ENCODE data around the gene SERINC5.

SERINC5 gene

DNA sequence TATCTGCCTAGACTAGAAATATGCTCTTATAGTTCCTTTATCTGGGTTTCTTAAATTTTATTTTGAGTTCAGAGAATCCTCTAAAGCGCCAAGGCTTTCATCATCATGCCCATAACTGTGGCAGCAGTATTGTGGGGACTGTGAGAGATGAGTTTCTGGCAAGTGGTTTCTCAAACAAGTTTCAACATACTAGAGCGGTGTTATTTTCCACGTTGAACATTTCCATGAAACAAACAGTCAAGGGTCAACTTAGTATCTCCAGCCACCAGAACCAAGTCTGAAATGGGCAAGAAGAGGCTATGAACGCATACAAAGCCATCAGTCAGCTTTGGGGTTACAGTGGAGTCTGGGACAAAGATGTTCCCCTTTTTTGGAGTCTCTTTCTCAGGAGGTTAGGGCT is 40.3 kb downstream of the SERINC5 start:
- in situ Hi-C loops (cut with MboI; ENCODE audit: low pct_unique_long_range_greater_than_20kb, low sequenced_read_pairs, unreplicated experiment): no loop called here
- TF ChIP-seq, protein P1, sequence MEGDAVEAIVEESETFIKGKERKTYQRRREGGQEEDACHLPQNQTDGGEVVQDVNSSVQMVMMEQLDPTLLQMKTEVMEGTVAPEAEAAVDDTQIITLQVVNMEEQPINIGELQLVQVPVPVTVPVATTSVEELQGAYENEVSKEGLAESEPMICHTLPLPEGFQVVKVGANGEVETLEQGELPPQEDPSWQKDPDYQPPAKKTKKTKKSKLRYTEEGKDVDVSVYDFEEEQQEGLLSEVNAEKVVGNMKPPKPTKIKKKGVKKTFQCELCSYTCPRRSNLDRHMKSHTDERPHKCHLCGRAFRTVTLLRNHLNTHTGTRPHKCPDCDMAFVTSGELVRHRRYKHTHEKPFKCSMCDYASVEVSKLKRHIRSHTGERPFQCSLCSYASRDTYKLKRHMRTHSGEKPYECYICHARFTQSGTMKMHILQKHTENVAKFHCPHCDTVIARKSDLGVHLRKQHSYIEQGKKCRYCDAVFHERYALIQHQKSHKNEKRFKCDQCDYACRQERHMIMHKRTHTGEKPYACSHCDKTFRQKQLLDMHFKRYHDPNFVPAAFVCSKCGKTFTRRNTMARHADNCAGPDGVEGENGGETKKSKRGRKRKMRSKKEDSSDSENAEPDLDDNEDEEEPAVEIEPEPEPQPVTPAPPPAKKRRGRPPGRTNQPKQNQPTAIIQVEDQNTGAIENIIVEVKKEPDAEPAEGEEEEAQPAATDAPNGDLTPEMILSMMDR (IDR thresholded peaks at IDR 0.05; ENCODE audit: extremely low read depth, insufficient read depth, missing control alignments): no peak

DNA sequence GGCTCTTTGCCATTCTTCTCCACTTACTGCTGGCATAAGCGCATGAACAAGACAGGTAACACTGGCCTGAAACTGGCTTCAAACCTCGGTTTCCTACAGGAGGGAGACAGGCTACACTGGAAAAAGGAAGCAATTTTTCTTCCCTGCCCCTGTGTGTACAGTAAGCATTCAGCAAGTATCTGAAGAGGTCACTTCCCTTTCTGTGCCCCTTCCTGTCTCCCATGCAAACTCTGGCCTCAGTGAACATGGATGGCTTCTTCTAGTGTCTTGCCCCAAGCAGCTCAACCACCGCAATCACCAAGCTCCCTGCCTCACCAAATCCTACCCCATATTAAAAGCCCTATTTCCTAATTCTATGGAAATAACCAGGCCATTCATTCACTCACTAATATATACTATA is 42.4 kb downstream of the SERINC5 start:
- no peak for DNase-seq (ENCODE audit: low spot score)
- TF ChIP-seq, protein P1 (IDR thresholded peaks at IDR 0.05; ENCODE audit: extremely low read depth, insufficient read depth, missing control alignments): no peak
- in situ Hi-C loops (cut with MboI; ENCODE audit: low pct_unique_long_range_greater_than_20kb, low sequenced_read_pairs, unreplicated experiment): no loop called here

More for the DNA sequence above, 40.3 kb downstream of the SERINC5 start:
- no peak for DNase-seq (ENCODE audit: low spot score)

DNA sequence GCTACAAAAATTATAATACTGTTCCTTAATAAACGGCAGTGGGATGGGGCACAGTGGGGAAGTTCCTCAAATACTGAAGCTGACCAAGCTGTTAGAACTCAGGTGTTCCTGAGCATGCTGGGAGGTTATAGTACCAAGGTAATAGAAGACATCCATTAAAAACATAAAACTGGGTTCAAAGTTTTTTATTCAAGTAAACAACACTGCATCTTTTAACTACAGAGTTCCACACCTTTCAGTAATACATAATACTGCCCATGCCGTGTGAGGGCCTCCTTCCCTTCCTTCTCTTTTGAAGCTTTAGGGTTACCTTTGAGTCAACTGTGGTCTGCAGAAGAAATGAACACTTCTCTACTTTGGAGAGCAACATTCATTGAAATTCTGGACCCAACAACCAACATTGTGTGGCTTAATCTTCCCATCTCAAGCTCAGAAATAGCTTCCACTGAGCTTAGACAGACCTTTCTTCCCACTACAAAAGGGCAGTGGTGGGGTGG is 43.6 kb downstream of the SERINC5 start:
- in situ Hi-C loops (cut with MboI; ENCODE audit: low pct_unique_long_range_greater_than_20kb, low sequenced_read_pairs, unreplicated experiment): no loop called here

DNA sequence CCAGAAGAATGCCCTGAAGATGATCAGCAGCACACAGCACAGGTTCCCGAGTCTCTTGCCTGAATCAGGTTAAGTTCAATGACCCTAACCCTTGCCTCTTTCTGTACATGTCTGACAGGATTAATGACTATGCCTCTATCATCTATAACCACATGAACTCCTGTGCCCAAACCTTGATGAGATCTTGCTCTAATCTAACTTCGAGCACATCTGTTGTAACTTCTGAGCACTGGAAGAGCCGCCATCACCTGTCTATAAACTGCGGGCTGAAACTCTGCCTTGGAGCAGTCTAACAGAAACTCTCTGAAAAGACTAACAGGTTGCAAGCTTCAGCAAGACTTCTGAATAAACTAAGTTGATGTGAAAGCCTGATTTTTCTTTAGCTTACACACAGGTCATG is 44.5 kb downstream of the SERINC5 start:
- in situ Hi-C loops (cut with MboI; ENCODE audit: low pct_unique_long_range_greater_than_20kb, low sequenced_read_pairs, unreplicated experiment): no loop called here
- TF ChIP-seq, protein P1 (IDR thresholded peaks at IDR 0.05; ENCODE audit: extremely low read depth, insufficient read depth, missing control alignments): no peak
- no peak for DNase-seq (ENCODE audit: low spot score)

More for the DNA sequence above, 43.6 kb downstream of the SERINC5 start:
- TF ChIP-seq, protein P1 (IDR thresholded peaks at IDR 0.05; ENCODE audit: extremely low read depth, insufficient read depth, missing control alignments): no peak
- no peak for DNase-seq (ENCODE audit: low spot score)

DNA sequence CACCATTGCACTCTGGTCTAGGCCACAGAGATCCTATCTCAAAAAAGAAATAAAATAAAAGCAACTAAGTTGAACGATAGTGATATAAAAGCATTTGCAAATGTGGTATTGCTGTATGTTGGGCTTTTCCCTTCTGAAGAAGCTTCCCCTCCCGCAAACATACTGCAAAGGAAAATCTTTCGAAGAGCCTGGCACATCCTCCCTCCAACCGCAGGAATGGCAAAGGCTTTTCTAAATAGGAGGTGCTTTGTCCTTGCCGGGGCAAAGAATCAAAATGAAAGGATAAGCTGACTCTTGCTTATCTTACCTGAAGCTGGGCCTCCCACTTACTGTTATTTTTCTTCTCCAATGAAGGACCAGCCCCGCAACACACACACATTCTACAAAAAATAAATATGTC is 45.8 kb downstream of the SERINC5 start:
- DNase-seq (ENCODE audit: low spot score): no peak
- TF ChIP-seq, protein P1 (IDR thresholded peaks at IDR 0.05; ENCODE audit: extremely low read depth, insufficient read depth, missing control alignments): no peak
- in situ Hi-C loops (cut with MboI; ENCODE audit: low pct_unique_long_range_greater_than_20kb, low sequenced_read_pairs, unreplicated experiment): no loop called here

DNA sequence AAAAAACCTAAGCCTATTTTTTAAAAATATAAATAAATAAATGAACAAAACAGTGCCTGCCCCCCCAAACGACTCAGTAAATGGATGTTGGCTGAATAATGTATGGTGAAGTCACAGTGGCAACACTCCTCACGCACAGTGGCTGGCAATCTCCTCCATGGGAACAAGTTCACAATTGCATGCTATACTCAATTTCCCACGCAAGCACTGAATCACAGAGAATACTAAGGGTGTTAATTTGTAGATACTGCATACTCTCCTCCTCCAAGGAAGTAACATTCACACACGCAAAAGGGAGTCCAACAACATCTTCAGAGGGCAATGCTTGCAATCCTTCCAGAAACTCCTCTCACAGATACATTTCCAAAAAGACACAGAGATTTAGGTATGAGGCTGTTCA is 47.5 kb downstream of the SERINC5 start:
- TF ChIP-seq, protein P1 (IDR thresholded peaks at IDR 0.05; ENCODE audit: extremely low read depth, insufficient read depth, missing control alignments): no peak
- in situ Hi-C loops (cut with MboI; ENCODE audit: low pct_unique_long_range_greater_than_20kb, low sequenced_read_pairs, unreplicated experiment): no loop called here
- DNase-seq (ENCODE audit: low spot score): no peak

DNA sequence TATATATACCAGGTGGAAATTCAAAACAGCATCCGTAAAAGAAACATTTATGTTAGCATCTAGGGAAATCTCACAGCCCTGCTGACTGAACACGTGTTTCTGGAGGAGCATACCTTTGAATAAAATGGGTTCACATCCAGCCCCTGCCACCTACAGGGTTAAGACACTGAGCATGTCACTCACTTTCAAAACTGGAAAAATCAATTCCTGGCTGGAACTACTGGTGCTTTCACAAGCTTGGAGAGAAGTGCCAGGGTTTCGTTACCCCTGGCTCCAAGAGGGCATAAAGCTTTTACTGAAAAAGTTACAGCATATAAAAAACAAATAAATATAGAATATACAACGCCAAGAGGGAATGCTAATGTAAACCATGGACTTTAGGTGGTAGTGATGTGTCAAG is 48.0 kb downstream of the SERINC5 start:
- no peak for DNase-seq (ENCODE audit: low spot score)
- in situ Hi-C loops (cut with MboI; ENCODE audit: low pct_unique_long_range_greater_than_20kb, low sequenced_read_pairs, unreplicated experiment): no loop called here
- TF ChIP-seq, protein P1 (IDR thresholded peaks at IDR 0.05; ENCODE audit: extremely low read depth, insufficient read depth, missing control alignments): no peak

Data from GM13977 (cell line).